H1 (cell line): ENCODE results near the gene TSHZ2. TPM values are rescaled to one million over a fixed set of nuclear protein-coding genes. Genes with fewer than 3 reads are reported as not detected.
A peak's percentile ranks its signal among the peaks of the same experiment; 100 is the strongest.

Experiments
- CTCF ChIA-PET: fragments of 300-600 bp; sonication (Branson Sonifier 250); formaldehyde crosslinking; loops from one replicate; lab custom pipeline; 2021; ENCODE audit not compliant: partially characterized antibody; lab: Charles Lee
- POLR2A ChIA-PET: fragments of 300-600 bp; sonication (Branson Sonifier 250); formaldehyde crosslinking; loops from one replicate; lab custom pipeline; 2021; ENCODE audit warnings: inconsistent platforms; ENCODE audit not compliant: partially characterized antibody; lab: Charles Lee
- DNase-seq, 2 experiments: peaks; one replicate each; pipeline versions ENCODE4 v3.0.0 to v3.0.0-alpha.2; 2010 to 2022; ENCODE audit warnings: low spot score in 2 of 2, low read depth in 1 of 2, mixed read lengths in 1 of 2
- FAIRE-seq: peaks from 2 replicates; lab custom pipeline; 2011; peaks lifted over from hg19 to GRCh38; lab: Jason Lieb, UNC
- H2AFZ ChIP-seq: 2 replicates; pipeline ENCODE4 v1.8.1; 2012; ENCODE audit warnings: low read length, inconsistent platforms
- H2AK5ac ChIP-seq: 2 replicates; pipeline ENCODE4 v1.6.1; 2013; ENCODE audit warnings: low read depth, low read length
- H2BK120ac ChIP-seq: replicated peaks from 2 replicates; pipeline ENCODE3; 2013; ENCODE audit warnings: low read depth, low read length, inconsistent platforms
- H2BK12ac ChIP-seq: 2 replicates; pipeline ENCODE4 v1.6.1; 2013; ENCODE audit warnings: low read depth, low read length
- H2BK15ac ChIP-seq: 2 replicates; pipeline ENCODE4 v1.6.1; 2013; ENCODE audit warnings: low read length
- H2BK20ac ChIP-seq: 2 replicates; pipeline ENCODE4 v1.6.1; 2013; ENCODE audit warnings: low read length
- H2BK5ac ChIP-seq: 2 replicates; pipeline ENCODE4 v1.6.1; 2013; ENCODE audit warnings: low read depth, low read length
- H3K14ac ChIP-seq: 2 replicates; pipeline ENCODE4 v1.6.1; 2013; ENCODE audit warnings: inconsistent platforms; ENCODE audit not compliant: insufficient read length
- H3K18ac ChIP-seq: 2 replicates; pipeline ENCODE4 v1.6.1; 2013; ENCODE audit warnings: low read length; ENCODE audit errors: extremely low read depth
- H3K23ac ChIP-seq: 2 replicates; pipeline ENCODE4 v1.6.1; 2013; ENCODE audit warnings: inconsistent platforms; ENCODE audit not compliant: insufficient read length
- H3K23me2 ChIP-seq: 2 replicates; pipeline ENCODE4 v1.6.1; 2013; ENCODE audit warnings: low read depth, low read length
- H3K27ac ChIP-seq: 2 replicates; pipeline ENCODE4 v1.6.1; 2011; ENCODE audit warnings: low read depth, low read length, inconsistent platforms
- H3K27me3 ChIP-seq, 4 experiments: replicated peaks in 1 of 4; 1 replicate in 1 of 4; 2 replicates in 3 of 4; pipeline versions ENCODE4 v1.6.1 to v1.8.1; 2011 to 2013; ENCODE audit warnings: low read length in 3 of 4, mild to moderate bottlenecking in 3 of 4, inconsistent platforms in 2 of 4, mixed read lengths in 2 of 4, moderate library complexity in 1 of 4; ENCODE audit not compliant: control insufficient read depth in 3 of 4, insufficient read depth in 3 of 4; ENCODE audit errors: extremely low read depth in 1 of 4
- H3K36me3 ChIP-seq, 4 experiments: 2 replicates each; pipeline versions ENCODE4 v1.6.1 to v1.8.1; 2011 to 2013; ENCODE audit warnings: mild to moderate bottlenecking in 4 of 4, low read length in 3 of 4, moderate library complexity in 2 of 4, control low read depth in 1 of 4, inconsistent platforms in 1 of 4; ENCODE audit not compliant: insufficient read depth in 4 of 4, control insufficient read depth in 2 of 4
- H3K4ac ChIP-seq: replicated peaks from 2 replicates; pipeline ENCODE3; 2013; ENCODE audit warnings: low read length, low read depth, mixed read lengths, inconsistent platforms; ENCODE audit not compliant: insufficient read length
- H3K4me1 ChIP-seq, 4 experiments: replicated peaks in 1 of 4; 1 replicate in 1 of 4; 2 replicates in 3 of 4; pipeline versions ENCODE4 v1.6.1 to v1.8.1; 2011 to 2013; ENCODE audit warnings: low read length in 3 of 4, inconsistent platforms in 2 of 4, mixed read lengths in 1 of 4; ENCODE audit not compliant: insufficient read depth in 4 of 4, control insufficient read depth in 3 of 4
- H3K4me2 ChIP-seq, 2 experiments: 2 replicates each; pipeline versions ENCODE4 v1.6.1 to v1.8.1; 2011 to 2013; ENCODE audit warnings: low read depth in 2 of 2, low read length in 2 of 2, control low read depth in 1 of 2, inconsistent platforms in 1 of 2, mild to moderate bottlenecking in 1 of 2; ENCODE audit not compliant: insufficient read depth in 1 of 2
- H3K4me3 ChIP-seq, 4 experiments: fragments of 200-600, 300-600 bp in 1 of 4; sonication (generic), shearing (Covaris generic), sonication (Bioruptor Twin) in 1 of 4; 2 replicates each; pipeline versions ENCODE4 v1.5.1 to v1.8.1; 2011 to 2016; ENCODE audit warnings: low read length in 4 of 4, low read depth in 3 of 4, control low read depth in 2 of 4, inconsistent platforms in 2 of 4, mild to moderate bottlenecking in 2 of 4, mixed read lengths in 1 of 4, moderate library complexity in 1 of 4; ENCODE audit not compliant: insufficient read depth in 2 of 4; ENCODE audit errors: extremely low read depth in 1 of 4
- H3K56ac ChIP-seq: replicated peaks from 2 replicates; pipeline ENCODE3; 2013; ENCODE audit warnings: low read depth, mild to moderate bottlenecking, mixed read lengths, low read length, inconsistent platforms; ENCODE audit not compliant: insufficient read length
- H3K79me1 ChIP-seq: 2 replicates; pipeline ENCODE4 v1.6.1; 2013; ENCODE audit warnings: low read depth, low read length, control low read depth
- H3K79me2 ChIP-seq, 2 experiments: 2 replicates each; pipeline versions ENCODE4 v1.6.1 to v1.8.1; 2012 to 2013; ENCODE audit warnings: low read length in 2 of 2, mild to moderate bottlenecking in 2 of 2, inconsistent platforms in 1 of 2; ENCODE audit not compliant: insufficient read depth in 2 of 2, control insufficient read depth in 1 of 2
- H3K9ac ChIP-seq, 4 experiments: replicated peaks in 1 of 4; 1 replicate in 1 of 4; 2 replicates in 3 of 4; pipeline versions ENCODE4 v1.6.1 to v1.8.1; 2011 to 2013; ENCODE audit warnings: low read depth in 3 of 4, low read length in 3 of 4, control low read depth in 2 of 4, mild to moderate bottlenecking in 2 of 4, moderate library complexity in 2 of 4, inconsistent platforms in 1 of 4; ENCODE audit errors: extremely low read depth in 1 of 4
- H3K9me3 ChIP-seq, 2 experiments: 2 replicates each; pipeline versions ENCODE4 v1.6.1 to v1.8.1; 2012 to 2013; ENCODE audit warnings: mild to moderate bottlenecking in 2 of 2, moderate library complexity in 2 of 2, control low read depth in 1 of 2, inconsistent platforms in 1 of 2, low read depth in 1 of 2, low read length in 1 of 2, mixed read lengths in 1 of 2; ENCODE audit not compliant: insufficient read depth in 2 of 2
- H4K20me1 ChIP-seq, 2 experiments: replicated peaks in 1 of 2; 2 replicates each; pipeline versions ENCODE3 to v1.8.1; 2011 to 2013; ENCODE audit warnings: inconsistent platforms in 2 of 2, low read length in 2 of 2, mild to moderate bottlenecking in 1 of 2; ENCODE audit not compliant: insufficient read depth in 2 of 2, control insufficient read depth in 1 of 2
- H4K5ac ChIP-seq: 2 replicates; pipeline ENCODE4 v1.6.1; 2013; ENCODE audit warnings: low read length, low read depth, mixed read lengths, inconsistent platforms; ENCODE audit not compliant: insufficient read length
- H4K8ac ChIP-seq: 2 replicates; pipeline ENCODE4 v1.8.0; 2013; ENCODE audit warnings: mild to moderate bottlenecking, moderate library complexity, low read length, inconsistent platforms; ENCODE audit not compliant: insufficient read depth; ENCODE audit errors: extremely low read depth
- H4K91ac ChIP-seq: replicated peaks from 2 replicates; pipeline ENCODE3; 2013; ENCODE audit warnings: low read length, mixed read lengths, inconsistent platforms; ENCODE audit not compliant: insufficient read length
- ASH2L ChIP-seq: fragments of 200-600, 300-600 bp; sonication (generic); IDR thresholded peaks from one replicate; pipeline ENCODE4 v1.7.1; 2017; ENCODE audit warnings: low read length
- CREB1 ChIP-seq: IDR thresholded peaks from 2 replicates; pipeline ENCODE4 v1.6.1; 2012; ENCODE audit warnings: inconsistent platforms
- HDAC2 ChIP-seq, 2 experiments: fragments of 300-600 bp in 1 of 2; sonication (generic) in 1 of 2; IDR thresholded peaks; 2 replicates each; pipeline ENCODE4 v1.6.1; 2011 to 2012; ENCODE audit warnings: low read depth in 2 of 2, low read length in 2 of 2, mild to moderate bottlenecking in 2 of 2, moderate library complexity in 2 of 2, borderline replicate concordance in 1 of 2, inconsistent platforms in 1 of 2
- KDM5A ChIP-seq: fragments of 200-600 bp; IDR thresholded peaks from 2 replicates; pipeline ENCODE4 v1.7.1; 2012; ENCODE audit warnings: mild to moderate bottlenecking, low read length, inconsistent platforms, mixed read lengths
- MAFK ChIP-seq: IDR thresholded peaks from 2 replicates; pipeline ENCODE4 v1.6.1; 2012; ENCODE audit warnings: low read depth, mild to moderate bottlenecking, improper control_type of control experiment, low read length
- NRF1 ChIP-seq: IDR thresholded peaks from 2 replicates; pipeline ENCODE4 v1.6.1; 2011; ENCODE audit warnings: mild to moderate bottlenecking, low read depth, low read length, improper control_type of control experiment
- RBBP5 ChIP-seq: IDR thresholded peaks from 2 replicates; pipeline ENCODE4 v1.7.1; 2012; ENCODE audit warnings: low read depth, mild to moderate bottlenecking, inconsistent platforms, low read length, moderate library complexity, borderline replicate concordance
- RXRA ChIP-seq: IDR thresholded peaks from 2 replicates; pipeline ENCODE4 v1.6.1; 2011; ENCODE audit warnings: low read depth, mild to moderate bottlenecking, low read length, moderate library complexity; ENCODE audit not compliant: insufficient read depth
- SAP30 ChIP-seq: fragments of 300-600 bp; sonication (generic); IDR thresholded peaks from 2 replicates; pipeline ENCODE4 v1.7.1; 2012; ENCODE audit warnings: low read length, moderate library complexity, mild to moderate bottlenecking, inconsistent platforms; ENCODE audit not compliant: insufficient read depth, insufficient replicate concordance
- TAF1 ChIP-seq: IDR thresholded peaks from 2 replicates; pipeline ENCODE4 v1.6.1; 2011; ENCODE audit warnings: mild to moderate bottlenecking, low read depth, low read length
- TAF7 ChIP-seq: optimal IDR thresholded peaks from 2 replicates; pipeline ENCODE3; 2011; ENCODE audit warnings: low read depth, mild to moderate bottlenecking, inconsistent platforms, low read length, moderate library complexity, borderline replicate concordance
- WGBS, 2 experiments: shearing (Covaris generic) in 1 of 2; methylation state at CpG; one replicate each; pipeline versions ENCODE4 v1.1.6 to v1.1.7; 2013 to 2015; ENCODE audit warnings: low lambda C conversion rate in 2 of 2, mixed read lengths in 2 of 2, inconsistent platforms in 1 of 2, low coverage in 1 of 2, missing lambda C conversion rate in 1 of 2; ENCODE audit not compliant: insufficient replicate concordance in 2 of 2, insufficient coverage in 1 of 2, insufficient read length in 1 of 2; ENCODE audit errors: extremely low coverage in 1 of 2, missing lambda C conversion rate in 1 of 2; 5-methylcytosine and 5-hydroxymethylcytosine counted together
- polyA plus RNA-seq, 7 experiments: library from polyadenylated mRNA; depleted of rRNA in 3 of 7; stranded (reverse) in 5 of 7; unstranded in 2 of 7; fragments of >200 nt in 5 of 7; fragments of 200-250 nt in 2 of 7; gene quantifications; 1 replicate in 5 of 7; 2 replicates in 1 of 7; 4 replicates in 1 of 7; pipeline versions ENCODE4 v1.2.1 to v1.2.3, GENCODE V29; 2011 to 2013; ENCODE audit warnings: missing spikeins in 2 of 7, mixed read lengths in 2 of 7
- total RNA-seq: library from RNA; stranded (reverse); fragmentation: NEBNext Ultra II Directional; extraction: Animal tissue kit (Norgen Biotek cat#: 25700); gene quantifications from 2 replicates; pipeline ENCODE4 v1.2.1, GENCODE V29; 2021
- TF ChIP-seq, protein P1 (sequence below): IDR thresholded peaks from 2 replicates; pipeline ENCODE4 v1.6.1; 2011; ENCODE audit warnings: low read length, improper control_type of control experiment

Gene TSHZ2
- total and polyA plus RNA-seq, 2 of the 8 experiments (the other 6 are each of a cell fraction or from before 2014, with no cell fraction given): 0.14 to 0.30 TPM

DNA sequence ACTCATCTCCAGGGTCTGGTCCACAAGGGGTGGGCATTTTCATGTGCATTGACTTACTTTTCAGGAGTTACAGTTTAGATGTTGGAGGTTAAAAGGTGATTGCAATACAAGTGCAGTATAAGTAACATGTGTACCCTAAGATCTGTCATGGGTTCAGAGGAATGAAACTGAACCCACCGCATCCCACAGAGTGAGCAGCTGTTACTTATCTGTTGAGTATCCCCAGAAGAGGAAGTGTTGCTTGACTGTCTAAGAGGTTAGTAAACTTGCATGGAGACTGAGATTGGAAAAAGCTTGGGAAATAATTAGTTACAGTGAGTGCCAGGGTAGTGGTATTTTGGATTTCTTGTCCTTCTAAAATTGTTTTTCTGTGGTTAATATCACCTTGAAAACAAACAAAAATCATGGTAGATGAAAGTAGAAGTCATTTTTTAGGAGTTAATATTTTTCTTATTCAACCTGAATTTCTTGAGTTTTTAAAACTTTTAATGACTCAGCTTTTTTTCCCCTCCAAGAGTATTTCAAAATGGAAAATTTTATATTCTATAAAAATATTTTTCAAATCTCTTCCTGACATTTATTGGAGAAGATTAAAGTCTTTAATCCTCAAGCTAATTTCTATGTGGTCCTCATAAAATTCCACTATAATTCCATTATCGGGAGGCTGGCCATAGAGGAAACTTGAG lies 315.3 kb downstream of the TSHZ2 start:
- H3K4ac ChIP-seq: no peak overlapping the region
- CTCF ChIA-PET: interaction anchor here (0.7 kb wide), 1 partner anchor 77 kb away, joined by 3 read pairs; no protein-coding TSS in a partner anchor
- FAIRE-seq: no peak

More for the DNA sequence above, 315.3 kb downstream of the TSHZ2 start:
- POLR2A ChIA-PET: no interaction called here
- WGBS, 2 experiments: 94% methylated on average over 2 of the region's 2 CpGs; no CpG with 5 or more reads in 1 of the 2 experiments
- Histone ChIP-seq H3K4me3 (no peak overlapping the region), H4K91ac (no peak overlapping the region), H3K9me3 (no peaks in the 10 kb centered on the region), H2AK5ac (no peak overlapping the region), H3K23ac (no peak overlapping the region), H2AFZ (peak overlapping the region; percentile 90; the same call in 1 of the 2 replicates), H2BK12ac (no peak overlapping the region), H2BK120ac (no peak overlapping the region), H4K5ac (no peak overlapping the region), H3K79me1 (no peaks in the 10 kb centered on the region), H3K27me3 (no peaks in the 10 kb centered on the region), H2BK5ac (no peak overlapping the region), H3K79me2 (no peaks in the 10 kb centered on the region), H2BK20ac (no peak overlapping the region), H3K56ac (no peak overlapping the region), H3K18ac (no peak overlapping the region), H4K20me1 (no peaks in the 10 kb centered on the region), H3K23me2 (no peaks in the 10 kb centered on the region), H4K8ac (no peak overlapping the region), H3K36me3 (no peaks in the 10 kb centered on the region), H2BK15ac (no peak overlapping the region), H3K14ac (no peak overlapping the region), H3K4me1 (peaks cover 7 to 19% (median 12%) of the 10 kb centered on the region in 4 experiments; a peak in 6 of 7 replicates), H3K27ac (no peak overlapping the region), H3K9ac (no peak overlapping the region), H3K4me2 (no peak overlapping the region)
- DNase-seq: no peak
- TF ChIP-seq RBBP5 (no peak), RXRA (no peak), ASH2L (no peak), NRF1 (no peak), CREB1 (no peak), SAP30 (no peak), TAF1 (no peak), MAFK (no peak), KDM5A (no peak), HDAC2 (IDR thresholded peaks at IDR 0.05; ENCODE audit: borderline replicate concordance in 1 of 2, low read depth in 2 of 2, low read length in 2 of 2) (no peak), TAF7 (no peak)
- TF ChIP-seq, protein P1, sequence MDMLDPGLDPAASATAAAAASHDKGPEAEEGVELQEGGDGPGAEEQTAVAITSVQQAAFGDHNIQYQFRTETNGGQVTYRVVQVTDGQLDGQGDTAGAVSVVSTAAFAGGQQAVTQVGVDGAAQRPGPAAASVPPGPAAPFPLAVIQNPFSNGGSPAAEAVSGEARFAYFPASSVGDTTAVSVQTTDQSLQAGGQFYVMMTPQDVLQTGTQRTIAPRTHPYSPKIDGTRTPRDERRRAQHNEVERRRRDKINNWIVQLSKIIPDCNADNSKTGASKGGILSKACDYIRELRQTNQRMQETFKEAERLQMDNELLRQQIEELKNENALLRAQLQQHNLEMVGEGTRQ: no peak
